ENCODE results near the gene SLC43A1. TPM values are rescaled to one million over a fixed set of nuclear protein-coding genes. Genes with fewer than 3 reads are reported as not detected.

SLC43A1 gene
- total and polyA plus RNA-seq, 2 of the 4 experiments (the other 2 are of a cell fraction), result 10.0 to 17.0 TPM

DNA sequence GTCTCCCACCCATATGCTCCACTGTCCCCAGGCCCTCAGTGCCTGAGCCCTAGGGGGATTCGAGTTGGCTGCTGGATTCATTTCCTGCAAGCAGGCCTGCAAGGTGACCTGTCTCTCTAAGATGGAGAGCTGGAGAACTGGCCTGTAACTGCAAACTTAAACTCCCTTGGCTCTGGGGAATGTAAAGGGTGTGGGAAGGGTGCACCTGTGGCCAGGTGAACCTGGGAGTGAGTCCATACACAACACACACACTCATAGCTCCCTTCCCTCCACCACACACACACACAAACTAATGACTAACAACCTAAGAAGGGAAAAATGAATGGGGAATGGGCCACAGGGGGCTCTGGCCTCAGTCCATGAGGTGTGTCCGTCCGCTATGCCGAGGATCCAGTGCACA lies 36.4 kb upstream of the SLC43A1 start:
- Histone ChIP-seq H3K4me3 (ENCODE audit: insufficient read depth, low read depth, low read length) (no peak overlapping the region), H3K36me3 (ENCODE audit: control insufficient read depth, insufficient read depth, low read length) (peaks cover 52% of the 10 kb centered on the region), H2AK9ac (replicated peaks; ENCODE audit: low read depth, low read length, poor library complexity) (no peak overlapping the region), H2BK15ac (ENCODE audit: low read depth, low read length) (no peak overlapping the region), H4K91ac (ENCODE audit: insufficient read depth, low read depth, low read length) (no peak overlapping the region), H4K20me1 (ENCODE audit: insufficient read depth, low read length) (no peaks in the 10 kb centered on the region), H3K79me1 (ENCODE audit: low read depth in 1 of 2, low read length in 2 of 2) (no peaks in the 10 kb centered on the region), H2AK5ac (ENCODE audit: low read depth, low read length) (no peak overlapping the region), H3K18ac (ENCODE audit: low read depth, low read length) (no peak overlapping the region), H3K9me1 (ENCODE audit: insufficient read depth, low read length) (no peaks in the 10 kb centered on the region), H2AFZ (replicated peaks; ENCODE audit: low read length, poor library complexity) (no peak overlapping the region), H4K8ac (ENCODE audit: low read depth in 2 of 2, low read length in 2 of 2) (no peak overlapping the region), H3K4ac (ENCODE audit: low read depth, low read length) (no peak overlapping the region), H3K9ac (ENCODE audit: low read depth, low read length) (no peak overlapping the region), H3K56ac (ENCODE audit: extremely low read depth, insufficient read depth, low read length) (no peak overlapping the region), H3K4me1 (ENCODE audit: control insufficient read depth, insufficient read depth, low read length) (no peaks in the 10 kb centered on the region), H4K5ac (ENCODE audit: low read depth, low read length) (no peak overlapping the region), H2BK120ac (ENCODE audit: low read depth, low read length) (no peak overlapping the region), H3K9me3 (ENCODE audit: control insufficient read depth, insufficient read depth, low read length) (no peaks in the 10 kb centered on the region), H2BK5ac (ENCODE audit: low read depth, low read length, poor library complexity, severe bottlenecking) (no peak overlapping the region), H2BK20ac (ENCODE audit: low read depth, low read length) (no peak overlapping the region), H3K23ac (ENCODE audit: low read depth, low read length) (no peak overlapping the region), H3K27ac (ENCODE audit: insufficient read depth, low read length) (no peak overlapping the region), H3K14ac (replicated peaks; ENCODE audit: low read depth, low read length) (no peak overlapping the region), H3K27me3 (ENCODE audit: control insufficient read depth, insufficient read depth, low read length) (no peaks in the 10 kb centered on the region), H3K4me2 (ENCODE audit: low read depth, low read length) (no peak overlapping the region)
- in situ Hi-C loops (cut with MboI; ENCODE audit: low sequenced_read_pairs), result no loop called here
- TF ChIP-seq, protein P1, sequence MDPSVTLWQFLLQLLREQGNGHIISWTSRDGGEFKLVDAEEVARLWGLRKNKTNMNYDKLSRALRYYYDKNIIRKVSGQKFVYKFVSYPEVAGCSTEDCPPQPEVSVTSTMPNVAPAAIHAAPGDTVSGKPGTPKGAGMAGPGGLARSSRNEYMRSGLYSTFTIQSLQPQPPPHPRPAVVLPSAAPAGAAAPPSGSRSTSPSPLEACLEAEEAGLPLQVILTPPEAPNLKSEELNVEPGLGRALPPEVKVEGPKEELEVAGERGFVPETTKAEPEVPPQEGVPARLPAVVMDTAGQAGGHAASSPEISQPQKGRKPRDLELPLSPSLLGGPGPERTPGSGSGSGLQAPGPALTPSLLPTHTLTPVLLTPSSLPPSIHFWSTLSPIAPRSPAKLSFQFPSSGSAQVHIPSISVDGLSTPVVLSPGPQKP (IDR thresholded peaks at IDR 0.05; ENCODE audit: borderline replicate concordance, low read depth, low read length), result no peak
- TF ChIP-seq MAFK (IDR thresholded peaks at IDR 0.05; ENCODE audit: low read depth, low read length) (no peak), CEBPB (IDR thresholded peaks at IDR 0.05; ENCODE audit: low read depth, low read length) (no peak), BHLHE40 (IDR thresholded peaks at IDR 0.05; ENCODE audit: low read depth, low read length) (no peak), RCOR1 (IDR thresholded peaks at IDR 0.05; ENCODE audit: insufficient replicate concordance, low read length) (no peak), MAZ (IDR thresholded peaks at IDR 0.05; ENCODE audit: borderline replicate concordance, low read depth, low read length) (no peak), RFX5 (IDR thresholded peaks at IDR 0.05; ENCODE audit: low read depth, low read length) (no peak), POLR2A (IDR thresholded peaks at IDR 0.05; ENCODE audit: low read depth, low read length) (no peak), CTCF (conservative IDR thresholded peaks at IDR 0.05; ENCODE audit: low read depth, low read length) (no peak), MXI1 (IDR thresholded peaks at IDR 0.05; ENCODE audit: borderline replicate concordance, low read depth, low read length) (no peak), CHD1 (IDR thresholded peaks at IDR 0.05; ENCODE audit: low read depth, low read length) (no peak), USF2 (IDR thresholded peaks at IDR 0.05; ENCODE audit: low read depth, low read length) (no peak), NFE2L2 (IDR thresholded peaks at IDR 0.05; ENCODE audit: low read depth, low read length) (no peak), SMC3 (IDR thresholded peaks at IDR 0.05; ENCODE audit: low read depth, low read length) (no peak), FOS (IDR thresholded peaks at IDR 0.05; ENCODE audit: low read depth, low read length) (no peak), RAD21 (IDR thresholded peaks at IDR 0.05; ENCODE audit: low read length) (no peak)
- ATAC-seq (ENCODE audit: low read depth), result no peak
- ChIA-PET POLR2A (ENCODE audit: unreplicated experiment) (no interaction called here), CTCF (no interaction called here)
- TSS peak; percentile 95 for BruUV-seq (replicated peaks)
- 67% methylated on average over 1 of the region's 4 CpGs; no CpG with 5 or more reads in 1 of the 2 experiments for WGBS, 2 experiments (ENCODE audit: extremely low coverage in 2 of 2, insufficient read length in 1 of 2)
- intact Hi-C loops (cut with micrococcal nuclease), result no loop called here
- dilution Hi-C loops (cut with HindIII; ENCODE audit: low sequenced_read_pairs, unreplicated experiment), result no loop called here
- no peak for DNase-seq
